Measurements from ENCODE around the gene BSG. TPM values are rescaled to one million over a fixed set of nuclear protein-coding genes. Genes with fewer than 3 reads are reported as not detected.
"Not testable (repeated sequence)": the region's sequence is repeated elsewhere in the genome, so short reads cannot be mapped to it uniquely, and the experiment has no call there.

The BSG gene
- polyA plus RNA-seq, 1 donor = 388 TPM

DNA sequence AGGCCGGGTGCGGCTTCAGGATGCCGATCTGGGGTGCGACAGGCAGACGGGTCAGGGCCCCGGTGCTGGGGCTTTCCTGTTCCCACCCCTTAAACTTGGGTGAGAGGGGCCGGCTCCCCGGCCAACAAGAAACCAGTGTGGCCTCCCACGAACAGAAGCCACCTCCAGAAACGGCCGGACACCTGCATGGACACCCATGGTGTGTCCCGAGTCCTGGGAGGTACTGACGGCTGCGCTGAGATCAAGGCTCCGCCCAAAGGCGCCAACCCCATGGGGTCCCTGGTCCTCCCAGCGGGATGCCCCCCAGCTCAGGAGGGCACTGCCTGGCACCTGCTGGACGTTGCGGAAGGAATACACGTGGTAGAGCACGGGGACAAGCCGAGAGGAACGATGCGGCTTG is 49.4 kb downstream of the BSG start:
- H3K4me3 ChIP-seq (ENCODE audit: low read length) = no peak overlapping the region
- H3K27ac ChIP-seq (ENCODE audit: low read length) = no peak overlapping the region
- H3K4me1 ChIP-seq (ENCODE audit: control insufficient read depth, insufficient read depth, low read length) = no peaks in the 10 kb centered on the region
- H3K27me3 ChIP-seq (ENCODE audit: control insufficient read depth, insufficient read depth, low read length) = no peaks in the 10 kb centered on the region
- WGBS (ENCODE audit: insufficient coverage, low lambda C conversion rate) = no CpG with 5 or more reads among the region's 24 CpGs
- peaks cover 4% of the 10 kb centered on the region for H3K9me3 ChIP-seq (ENCODE audit: control insufficient read depth, low read depth, low read length)
- no peak for DNase-seq
- peaks cover 57% of the 10 kb centered on the region for H3K36me3 ChIP-seq (ENCODE audit: control insufficient read depth, insufficient read depth, low read length)

DNA sequence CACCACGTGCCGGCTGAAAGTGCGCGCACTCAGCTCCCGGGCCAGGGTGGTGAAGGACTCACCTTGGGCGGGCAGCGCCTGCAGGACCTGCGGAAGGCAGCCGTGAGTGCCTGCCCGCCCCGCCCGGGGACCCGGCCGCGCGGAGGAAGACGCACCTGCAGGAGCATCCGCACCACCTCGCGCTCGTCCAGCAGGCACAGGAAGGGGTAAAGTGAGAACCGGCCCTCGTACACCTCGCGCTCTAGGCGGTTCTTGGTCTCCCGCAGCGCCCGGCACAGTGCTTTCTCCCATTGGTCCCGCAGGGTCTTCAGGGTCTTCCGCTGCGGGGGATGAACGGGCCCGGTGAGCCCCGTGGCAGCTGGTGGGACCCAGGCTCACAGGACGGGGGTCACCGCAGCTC is 50.3 kb downstream of the BSG start:
- H3K36me3 ChIP-seq (ENCODE audit: control insufficient read depth, insufficient read depth, low read length) = peaks cover 54% of the 10 kb centered on the region

DNA sequence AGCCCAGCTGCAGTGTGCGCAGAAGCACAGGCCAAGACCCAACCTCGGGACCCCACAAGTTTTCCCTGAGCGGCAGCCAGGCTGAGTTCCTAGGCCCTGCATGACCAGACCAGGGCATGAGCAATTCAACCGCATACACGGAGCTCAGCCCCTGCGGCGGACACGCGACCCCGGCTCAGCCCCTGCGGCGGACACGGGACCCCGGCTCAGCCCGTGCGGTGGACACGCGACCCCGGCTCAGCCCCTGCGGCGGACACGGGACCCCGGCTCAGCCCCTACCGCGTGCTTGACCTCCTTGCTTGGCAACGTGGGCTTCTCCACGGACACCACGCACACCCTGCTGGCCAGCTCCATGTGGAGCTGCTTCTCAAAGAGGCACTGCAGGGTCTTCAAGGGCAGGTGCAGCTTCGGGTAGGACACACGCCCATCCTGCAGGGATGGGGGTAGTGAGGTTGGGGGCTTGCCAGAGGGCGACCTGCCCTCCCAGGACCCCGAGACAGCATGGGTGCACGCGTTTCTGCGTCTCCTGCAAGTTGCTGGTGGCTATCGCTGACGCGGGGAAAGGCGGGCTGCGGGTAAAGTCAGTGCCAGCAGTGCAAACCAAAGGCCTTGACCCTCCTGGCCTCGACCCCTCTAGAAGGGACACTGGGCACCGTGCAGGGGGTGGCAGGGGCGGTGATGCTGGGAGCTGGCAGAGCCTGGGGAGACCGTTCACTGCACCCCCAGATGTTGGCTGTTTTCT is 51.0 kb downstream of the BSG start:
- Histone ChIP-seq H3K4me3 (ENCODE audit: low read length) (no peak overlapping the region), H3K27me3 (ENCODE audit: control insufficient read depth, insufficient read depth, low read length) (no peaks in the 10 kb centered on the region), H3K4me1 (ENCODE audit: control insufficient read depth, insufficient read depth, low read length) (no peaks in the 10 kb centered on the region), H3K9me3 (ENCODE audit: control insufficient read depth, low read depth, low read length) (peaks cover 4% of the 10 kb centered on the region), H3K27ac (ENCODE audit: low read length) (no peak overlapping the region), H3K36me3 (ENCODE audit: control insufficient read depth, insufficient read depth, low read length) (peaks cover 55% of the 10 kb centered on the region)
- DNase-seq = no peak
- WGBS (ENCODE audit: insufficient coverage, low lambda C conversion rate) = no CpG with 5 or more reads among the region's 44 CpGs

More for the DNA sequence above, 50.3 kb downstream of the BSG start:
- peaks cover 4% of the 10 kb centered on the region for H3K9me3 ChIP-seq (ENCODE audit: control insufficient read depth, low read depth, low read length)
- WGBS (ENCODE audit: insufficient coverage, low lambda C conversion rate) = no CpG with 5 or more reads among the region's 37 CpGs
- no peak overlapping the region for H3K4me3 ChIP-seq (ENCODE audit: low read length)
- no peak overlapping the region for H3K27ac ChIP-seq (ENCODE audit: low read length)
- DNase-seq = no peak
- H3K27me3 ChIP-seq (ENCODE audit: control insufficient read depth, insufficient read depth, low read length) = no peaks in the 10 kb centered on the region
- no peaks in the 10 kb centered on the region for H3K4me1 ChIP-seq (ENCODE audit: control insufficient read depth, insufficient read depth, low read length)

DNA sequence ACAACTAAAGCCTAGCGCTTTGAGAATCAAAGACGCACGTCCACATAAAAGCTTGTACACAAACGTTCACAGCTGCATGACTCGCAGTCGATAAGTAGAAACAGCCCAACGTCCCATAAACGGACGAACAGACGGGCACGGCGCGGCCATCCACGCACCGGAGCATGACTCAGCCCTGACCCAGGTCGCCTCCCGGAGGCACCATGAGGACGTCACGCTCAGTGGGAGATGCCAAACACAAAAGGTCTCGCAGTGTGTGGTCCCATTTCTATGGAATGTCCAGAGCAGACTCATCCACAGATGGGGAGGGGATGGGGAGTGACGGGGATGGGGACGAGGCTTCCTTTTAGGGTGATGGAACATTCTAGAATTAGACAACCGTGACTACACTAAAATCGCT is 51.6 kb downstream of the BSG start:
- Histone ChIP-seq H3K27me3 (ENCODE audit: control insufficient read depth, insufficient read depth, low read length) (no peaks in the 10 kb centered on the region), H3K27ac (ENCODE audit: low read length) (no peak overlapping the region), H3K9me3 (ENCODE audit: control insufficient read depth, low read depth, low read length) (peaks cover 4% of the 10 kb centered on the region), H3K36me3 (ENCODE audit: control insufficient read depth, insufficient read depth, low read length) (peaks cover 55% of the 10 kb centered on the region), H3K4me3 (ENCODE audit: low read length) (no peak overlapping the region), H3K4me1 (ENCODE audit: control insufficient read depth, insufficient read depth, low read length) (no peaks in the 10 kb centered on the region)
- whole genome bisulfite sequencing (ENCODE audit: insufficient coverage, low lambda C conversion rate) = 80% methylated on average over 2 of the region's 24 CpGs
- no peak for DNase-seq

DNA sequence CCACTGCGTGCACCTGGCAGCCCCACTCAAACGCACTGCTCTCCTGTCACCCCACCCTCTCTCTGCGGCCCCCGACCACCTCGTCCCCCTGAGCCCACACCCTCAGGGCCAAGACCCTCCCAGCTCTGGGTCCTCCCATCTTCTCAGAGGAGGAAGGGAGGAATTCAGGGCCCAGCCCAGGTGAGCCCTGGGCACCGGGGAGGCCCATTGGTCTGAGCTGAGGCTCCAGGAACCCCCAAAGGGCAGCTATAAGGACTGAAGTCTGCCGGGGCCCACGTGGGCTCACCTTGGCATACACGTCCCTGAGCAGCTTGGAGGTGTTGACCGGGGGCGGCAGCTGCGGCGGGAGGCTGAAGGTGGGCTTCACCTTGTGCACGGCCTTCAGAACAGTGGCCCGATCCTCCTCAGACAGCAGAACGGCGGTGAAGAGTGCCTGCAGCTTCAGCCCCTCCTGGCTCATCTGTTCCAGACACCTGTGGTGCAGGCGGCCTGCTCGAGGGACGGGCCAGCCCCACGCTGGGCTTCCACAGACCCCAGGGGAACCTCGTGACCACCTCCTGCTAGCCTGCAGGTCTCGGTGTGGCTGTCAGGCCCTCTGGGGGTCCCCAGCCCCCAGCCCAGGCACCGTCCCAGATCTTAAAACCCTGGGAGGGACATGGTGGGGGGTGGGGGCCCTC is 52.2 kb downstream of the BSG start:
- Histone ChIP-seq H3K36me3 (ENCODE audit: control insufficient read depth, insufficient read depth, low read length) (peaks cover 55% of the 10 kb centered on the region), H3K4me3 (ENCODE audit: low read length) (no peak overlapping the region), H3K27ac (ENCODE audit: low read length) (no peak overlapping the region), H3K27me3 (ENCODE audit: control insufficient read depth, insufficient read depth, low read length) (no peaks in the 10 kb centered on the region), H3K4me1 (ENCODE audit: control insufficient read depth, insufficient read depth, low read length) (no peaks in the 10 kb centered on the region), H3K9me3 (ENCODE audit: control insufficient read depth, low read depth, low read length) (peaks cover 4% of the 10 kb centered on the region)
- WGBS (ENCODE audit: insufficient coverage, low lambda C conversion rate) = no CpG with 5 or more reads among the region's 24 CpGs
- DNase-seq = no peak

DNA sequence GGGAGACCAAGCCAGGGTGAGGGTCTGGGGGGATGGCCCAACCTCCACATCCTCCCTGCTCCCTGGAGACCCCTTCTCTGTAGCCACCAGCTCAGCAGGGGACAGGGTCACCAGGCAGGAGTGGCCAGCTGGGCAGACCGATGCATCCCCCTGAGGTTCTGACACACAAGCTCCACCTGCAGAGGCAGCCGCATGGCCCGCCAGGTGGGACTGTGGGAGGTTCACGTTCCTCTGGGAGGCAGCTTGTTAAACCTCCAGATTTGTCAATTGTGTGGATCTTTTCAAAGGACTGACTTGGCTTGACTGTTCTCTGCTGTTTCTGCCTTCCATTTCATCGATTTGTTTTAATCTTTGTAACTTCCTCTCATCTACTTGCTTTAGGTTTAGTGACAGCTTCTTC is 52.9 kb downstream of the BSG start:
- H3K27ac ChIP-seq (ENCODE audit: low read length) = no peak overlapping the region
- H3K4me3 ChIP-seq (ENCODE audit: low read length) = no peak overlapping the region
- peaks cover 2% of the 10 kb centered on the region for H3K4me1 ChIP-seq (ENCODE audit: control insufficient read depth, insufficient read depth, low read length)
- peaks cover 7% of the 10 kb centered on the region for H3K9me3 ChIP-seq (ENCODE audit: control insufficient read depth, low read depth, low read length)
- no peaks in the 10 kb centered on the region for H3K27me3 ChIP-seq (ENCODE audit: control insufficient read depth, insufficient read depth, low read length)
- no peak for DNase-seq
- WGBS (ENCODE audit: insufficient coverage, low lambda C conversion rate) = 89% methylated on average over 3 of the region's 5 CpGs
- peaks cover 52% of the 10 kb centered on the region for H3K36me3 ChIP-seq (ENCODE audit: control insufficient read depth, insufficient read depth, low read length)

DNA sequence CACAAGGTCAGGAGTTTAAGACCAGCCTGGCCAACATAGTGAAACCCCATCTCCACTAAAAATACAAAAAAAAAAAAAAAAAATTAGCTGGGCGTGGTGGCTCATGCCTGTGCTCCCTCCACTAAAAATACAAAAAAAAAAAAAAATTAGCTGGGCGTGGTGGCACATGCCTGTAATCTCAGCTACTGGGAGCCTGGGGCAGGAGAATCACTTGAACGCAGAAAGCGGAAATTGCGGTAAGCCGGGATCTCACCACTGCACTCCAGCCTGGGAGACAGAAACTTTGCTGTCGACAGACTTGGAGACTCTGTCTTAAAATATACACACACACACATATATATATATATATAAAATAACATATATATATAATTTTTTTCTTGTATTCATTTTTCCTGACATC is 54.2 kb downstream of the BSG start:
- not testable (repeated sequence) for DNase-seq; H3K27ac ChIP-seq (ENCODE audit: low read length); H3K27me3 ChIP-seq (ENCODE audit: control insufficient read depth, insufficient read depth, low read length); H3K4me1 ChIP-seq (ENCODE audit: control insufficient read depth, insufficient read depth, low read length); H3K4me3 ChIP-seq (ENCODE audit: low read length); H3K9me3 ChIP-seq (ENCODE audit: control insufficient read depth, low read depth, low read length)
- H3K36me3 ChIP-seq (ENCODE audit: control insufficient read depth, insufficient read depth, low read length) = peaks cover 57% of the 10 kb centered on the region
- no CpG with 5 or more reads among the region's 7 CpGs for WGBS (ENCODE audit: insufficient coverage, low lambda C conversion rate)

DNA sequence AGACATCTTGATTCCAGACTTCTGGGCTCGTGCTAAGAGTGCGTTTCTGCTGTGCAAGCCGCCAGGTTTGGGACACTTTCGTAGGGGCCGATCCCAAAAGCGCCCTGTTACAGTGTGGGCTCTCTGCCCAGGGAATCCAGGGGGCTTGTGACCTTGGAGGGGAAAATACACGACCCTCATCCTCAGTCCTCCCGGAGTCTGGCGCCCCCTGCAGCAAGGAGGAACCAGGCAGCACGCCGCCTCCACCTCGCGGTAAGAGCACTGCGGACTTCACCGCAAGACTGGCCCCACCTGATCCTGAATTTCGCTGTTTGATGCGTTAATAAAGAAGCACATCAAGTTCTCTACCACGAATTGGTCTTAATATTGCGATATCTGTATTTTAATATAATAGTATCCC is 55.8 kb downstream of the BSG start:
- H3K36me3 ChIP-seq (ENCODE audit: control insufficient read depth, insufficient read depth, low read length) = peaks cover 49% of the 10 kb centered on the region
- whole genome bisulfite sequencing (ENCODE audit: insufficient coverage, low lambda C conversion rate) = 100% methylated on average over 1 of the region's 19 CpGs
- peaks cover 12% of the 10 kb centered on the region for H3K4me1 ChIP-seq (ENCODE audit: control insufficient read depth, insufficient read depth, low read length)
- no peak overlapping the region for H3K4me3 ChIP-seq (ENCODE audit: low read length)
- no peak for DNase-seq
- H3K27me3 ChIP-seq (ENCODE audit: control insufficient read depth, insufficient read depth, low read length) = no peaks in the 10 kb centered on the region
- no peak overlapping the region for H3K27ac ChIP-seq (ENCODE audit: low read length)
- peaks cover 3% of the 10 kb centered on the region for H3K9me3 ChIP-seq (ENCODE audit: control insufficient read depth, low read depth, low read length)

DNA sequence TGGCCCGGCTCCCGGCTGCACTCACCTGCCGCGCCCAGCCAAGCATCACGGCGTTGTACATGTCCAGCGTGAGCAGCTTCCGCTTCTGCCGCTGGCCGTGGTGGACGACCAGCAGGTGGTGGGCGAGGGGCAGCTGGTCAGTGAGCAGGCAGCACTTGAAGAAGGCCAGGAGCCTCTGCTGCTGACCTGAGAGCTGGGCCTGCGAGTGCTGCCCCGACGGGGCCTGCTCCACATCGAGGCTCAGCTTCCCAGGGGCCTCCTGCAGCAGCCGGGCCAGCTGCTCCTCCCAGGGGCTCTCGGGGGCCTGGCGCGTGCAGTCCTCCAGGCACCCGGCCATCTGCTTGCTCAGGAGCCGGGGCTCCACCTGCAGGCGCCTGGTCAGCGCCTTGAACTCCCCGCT is 57.1 kb downstream of the BSG start:
- Histone ChIP-seq H3K4me1 (ENCODE audit: control insufficient read depth, insufficient read depth, low read length) (peaks cover 17% of the 10 kb centered on the region), H3K36me3 (ENCODE audit: control insufficient read depth, insufficient read depth, low read length) (peaks cover 37% of the 10 kb centered on the region)
- H3K9me3 ChIP-seq (ENCODE audit: control insufficient read depth, low read depth, low read length); H3K4me3 ChIP-seq (ENCODE audit: low read length); H3K27me3 ChIP-seq (ENCODE audit: control insufficient read depth, insufficient read depth, low read length); DNase-seq; H3K27ac ChIP-seq (ENCODE audit: low read length): not testable (repeated sequence)
- no CpG with 5 or more reads among the region's 25 CpGs for WGBS (ENCODE audit: insufficient coverage, low lambda C conversion rate)

DNA sequence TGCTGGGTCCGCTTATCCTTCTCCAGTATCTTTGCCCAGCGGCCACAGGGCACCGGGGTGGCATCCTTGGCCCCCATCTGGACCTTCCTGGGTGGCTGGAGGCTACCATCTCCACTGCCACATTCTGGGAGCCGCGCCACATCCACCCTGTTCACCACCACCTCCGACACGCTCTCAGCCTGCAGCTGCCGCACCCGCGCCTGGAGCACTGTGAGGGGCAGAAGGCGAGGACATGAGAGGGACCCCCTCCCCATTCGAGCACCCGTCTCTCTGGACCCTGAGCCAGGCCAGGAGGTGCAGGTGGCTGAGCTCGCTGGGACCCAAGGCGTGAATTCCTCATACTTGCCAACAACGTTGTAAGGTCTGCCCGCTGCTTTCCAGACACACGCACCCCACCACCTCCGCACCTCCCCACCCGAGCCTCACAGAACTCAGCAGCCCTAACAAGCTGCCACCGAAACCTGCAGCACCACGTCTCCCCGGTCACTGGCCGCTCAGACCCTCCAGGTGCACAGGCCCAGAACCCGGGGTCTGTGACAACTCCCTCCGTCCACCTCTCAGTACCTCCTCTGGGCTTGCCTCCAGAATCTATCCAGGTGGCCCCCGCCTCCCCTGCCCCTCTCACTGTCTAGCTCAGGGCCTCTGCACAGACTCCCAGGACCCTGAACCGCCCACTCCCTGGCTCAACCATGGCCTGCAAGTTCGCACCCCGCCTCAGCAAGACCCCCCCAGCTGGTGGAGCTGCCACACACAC is 57.7 kb downstream of the BSG start:
- no CpG with 5 or more reads among the region's 30 CpGs for WGBS (ENCODE audit: insufficient coverage, low lambda C conversion rate)
- peaks cover 31% of the 10 kb centered on the region for H3K36me3 ChIP-seq (ENCODE audit: control insufficient read depth, insufficient read depth, low read length)
- no peak for DNase-seq

More for the DNA sequence above, 57.7 kb downstream of the BSG start:
- no peaks in the 10 kb centered on the region for H3K27me3 ChIP-seq (ENCODE audit: control insufficient read depth, insufficient read depth, low read length)
- peaks cover 3% of the 10 kb centered on the region for H3K9me3 ChIP-seq (ENCODE audit: control insufficient read depth, low read depth, low read length)
- peaks cover 17% of the 10 kb centered on the region for H3K4me1 ChIP-seq (ENCODE audit: control insufficient read depth, insufficient read depth, low read length)
- no peak overlapping the region for H3K4me3 ChIP-seq (ENCODE audit: low read length)
- no peak overlapping the region for H3K27ac ChIP-seq (ENCODE audit: low read length)
